Measurements from ENCODE around the gene CNGA1. TPM values are rescaled to one million over a fixed set of nuclear protein-coding genes. Genes with fewer than 3 reads are reported as not detected.

Gene CNGA1
- total and polyA plus RNA-seq, 2 donors (not counting 3 experiments of a cell fraction or from before 2014, with no cell fraction given) = not detected

DNA sequence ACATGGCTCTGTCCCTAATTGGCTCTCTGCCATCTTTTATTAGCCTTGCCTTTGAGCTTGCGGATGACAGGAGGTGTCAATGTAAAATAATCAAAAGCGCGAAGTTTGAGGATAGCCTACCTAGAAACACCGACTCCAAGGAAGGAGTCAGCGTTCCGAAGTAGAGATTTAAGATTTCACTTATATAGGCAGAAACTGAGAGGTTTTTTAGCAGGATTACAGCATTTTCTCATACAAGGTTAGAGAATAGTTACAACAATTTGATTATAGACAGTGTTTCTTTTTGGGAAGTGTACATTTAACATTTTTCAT, 101.6 kb downstream of the CNGA1 start:
- H3K4me2 ChIP-seq (ENCODE audit: insufficient read depth, low read length) = peak overlapping the region; percentile 94
- no peak overlapping the region for H3K27ac ChIP-seq (ENCODE audit: insufficient read depth, low read depth, low read length)
- peaks cover 17% of the 10 kb centered on the region for H3K4me1 ChIP-seq (ENCODE audit: control insufficient read depth, extremely low read depth, insufficient read depth, low read length)
- dilution Hi-C loops (cut with MboI; ENCODE audit: extremely low pct_ligation_motif_present, low sequenced_read_pairs) = no loop called here
- POLR2A ChIA-PET = interaction anchor here (0.9 kb wide), 1 partner anchor 452 kb away, joined by 3 read pairs; the partner anchor contains the start of gene COMMD8
- H3K9ac ChIP-seq (replicated peaks; ENCODE audit: extremely low read depth, insufficient read depth, low read length) = peak overlapping the region; percentile 38
- no peaks in the 10 kb centered on the region for H3K9me3 ChIP-seq (replicated peaks; ENCODE audit: control insufficient read depth, insufficient read depth, low read length)
- peak overlapping the region; percentile 73 to 93 (median 83) for H3K4me3 ChIP-seq (replicated peaks in 1 of 3; ENCODE audit: insufficient read depth in 1 of 3, low read depth in 1 of 3, low read length in 3 of 3)
- H3K36me3 ChIP-seq (ENCODE audit: control insufficient read depth in 2 of 2, extremely low read depth in 1 of 2, insufficient read depth in 2 of 2, low read length in 2 of 2) = no peaks in the 10 kb centered on the region
- FAIRE-seq = no peak
- H4K20me1 ChIP-seq (replicated peaks; ENCODE audit: control insufficient read depth, extremely low read depth, insufficient read depth, low read length) = no peaks in the 10 kb centered on the region
- no peak for DNase-seq (ENCODE audit: low read depth, low spot score)
- H3K79me2 ChIP-seq (ENCODE audit: control insufficient read depth, insufficient read depth, low read length) = peaks cover 27% of the 10 kb centered on the region
- no peaks in the 10 kb centered on the region for H3K27me3 ChIP-seq (ENCODE audit: control insufficient read depth in 2 of 2, insufficient read depth in 2 of 2, low read length in 2 of 2)
- TF ChIP-seq, protein P1, sequence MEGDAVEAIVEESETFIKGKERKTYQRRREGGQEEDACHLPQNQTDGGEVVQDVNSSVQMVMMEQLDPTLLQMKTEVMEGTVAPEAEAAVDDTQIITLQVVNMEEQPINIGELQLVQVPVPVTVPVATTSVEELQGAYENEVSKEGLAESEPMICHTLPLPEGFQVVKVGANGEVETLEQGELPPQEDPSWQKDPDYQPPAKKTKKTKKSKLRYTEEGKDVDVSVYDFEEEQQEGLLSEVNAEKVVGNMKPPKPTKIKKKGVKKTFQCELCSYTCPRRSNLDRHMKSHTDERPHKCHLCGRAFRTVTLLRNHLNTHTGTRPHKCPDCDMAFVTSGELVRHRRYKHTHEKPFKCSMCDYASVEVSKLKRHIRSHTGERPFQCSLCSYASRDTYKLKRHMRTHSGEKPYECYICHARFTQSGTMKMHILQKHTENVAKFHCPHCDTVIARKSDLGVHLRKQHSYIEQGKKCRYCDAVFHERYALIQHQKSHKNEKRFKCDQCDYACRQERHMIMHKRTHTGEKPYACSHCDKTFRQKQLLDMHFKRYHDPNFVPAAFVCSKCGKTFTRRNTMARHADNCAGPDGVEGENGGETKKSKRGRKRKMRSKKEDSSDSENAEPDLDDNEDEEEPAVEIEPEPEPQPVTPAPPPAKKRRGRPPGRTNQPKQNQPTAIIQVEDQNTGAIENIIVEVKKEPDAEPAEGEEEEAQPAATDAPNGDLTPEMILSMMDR (IDR thresholded peaks at IDR 0.05; ENCODE audit: extremely low read depth in 1 of 2, insufficient read depth in 1 of 2, low read depth in 1 of 2, low read length in 2 of 2) = no peak
- TF ChIP-seq FOS (IDR thresholded peaks at IDR 0.05; ENCODE audit: borderline replicate concordance, insufficient read depth, low read length) = no peak
- no peak for TF ChIP-seq POLR2A (IDR thresholded peaks at IDR 0.05; ENCODE audit: low read depth, low read length)
- TF ChIP-seq, protein P2, sequence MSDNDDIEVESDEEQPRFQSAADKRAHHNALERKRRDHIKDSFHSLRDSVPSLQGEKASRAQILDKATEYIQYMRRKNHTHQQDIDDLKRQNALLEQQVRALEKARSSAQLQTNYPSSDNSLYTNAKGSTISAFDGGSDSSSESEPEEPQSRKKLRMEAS (IDR thresholded peaks at IDR 0.05; ENCODE audit: insufficient read depth, insufficient read length) = no peak
- no peak for TF ChIP-seq GATA2 (IDR thresholded peaks at IDR 0.05; ENCODE audit: insufficient read depth, insufficient read length, low read depth, low read length)
- TF ChIP-seq POLR2AphosphoS5 (IDR thresholded peaks at IDR 0.05; ENCODE audit: insufficient read depth, low read depth, low read length) = no peak
- no peak for TF ChIP-seq JUN (IDR thresholded peaks at IDR 0.05; ENCODE audit: borderline replicate concordance, insufficient read depth, insufficient read length, low read depth)
- TF ChIP-seq EZH2 (IDR thresholded peaks at IDR 0.05; ENCODE audit: borderline replicate concordance, low read depth, low read length, severe bottlenecking) = no peak
- no peak for TF ChIP-seq MYC (IDR thresholded peaks at IDR 0.05; ENCODE audit: low read depth, low read length)
- peak overlapping the region; percentile 99 for H2AFZ ChIP-seq (ENCODE audit: low read depth, low read length)
- H3K9me1 ChIP-seq (replicated peaks; ENCODE audit: control insufficient read depth, extremely low read depth, insufficient read depth, low read length) = no peaks in the 10 kb centered on the region
- intact Hi-C loops (cut with micrococcal nuclease) = loop anchor here (1.0 to 10.0 kb wide), 6 partner anchors 14 to 450 kb away; partner anchors contain the start of genes CNGA1, COMMD8, CORIN and NIPAL1
- CTCF ChIA-PET = interaction anchor here (1.0 to 2.1 kb wide), 7 partner anchors 11 to 212 kb away, joined by 3 to 10 read pairs (median 5); no protein-coding TSS in a partner anchor
- BruUV-seq (replicated peaks) = no TSS peak
